Choroid plexus epithelial cell (primary cell): ENCODE data around the gene OLFM2.

Source experiments
- DNase-seq: peaks from one replicate; pipeline ENCODE4 v3.0.0-alpha.2; 2010; ENCODE audit warnings: low read depth
- H3K4me3 ChIP-seq: 2 replicates; pipeline ENCODE4 v1.5.1; 2011; ENCODE audit warnings: low read depth, mild to moderate bottlenecking, control low read depth, low read length, moderate library complexity
- TF ChIP-seq, protein P1 (sequence below): conservative IDR thresholded peaks from 2 replicates; pipeline ENCODE4 v1.5.1; 2011; ENCODE audit warnings: low read depth, mild to moderate bottlenecking, control low read depth, inconsistent platforms, low read length, moderate library complexity

OLFM2 gene

DNA sequence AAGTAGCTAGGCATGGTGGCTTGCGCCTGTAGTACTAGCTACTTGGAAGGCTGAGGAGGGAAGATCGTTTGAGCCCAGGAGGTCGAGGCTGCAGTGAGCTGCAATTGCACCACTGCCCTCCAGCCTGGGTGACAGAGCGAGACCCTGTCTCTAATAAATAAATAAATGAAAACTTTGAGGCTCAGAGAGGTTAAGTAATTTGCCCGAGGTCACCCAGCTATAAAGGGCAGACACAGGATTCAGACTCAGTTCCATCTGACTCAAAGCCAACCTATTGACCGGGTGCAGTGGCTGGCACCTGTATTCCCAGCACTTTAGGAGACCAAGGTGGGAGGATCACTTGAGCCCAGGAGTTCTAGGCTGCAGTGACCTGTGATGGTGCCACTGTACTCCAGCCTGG is 7.4 kb upstream of the OLFM2 start:
- no peak for DNase-seq
- TF ChIP-seq, protein P1, sequence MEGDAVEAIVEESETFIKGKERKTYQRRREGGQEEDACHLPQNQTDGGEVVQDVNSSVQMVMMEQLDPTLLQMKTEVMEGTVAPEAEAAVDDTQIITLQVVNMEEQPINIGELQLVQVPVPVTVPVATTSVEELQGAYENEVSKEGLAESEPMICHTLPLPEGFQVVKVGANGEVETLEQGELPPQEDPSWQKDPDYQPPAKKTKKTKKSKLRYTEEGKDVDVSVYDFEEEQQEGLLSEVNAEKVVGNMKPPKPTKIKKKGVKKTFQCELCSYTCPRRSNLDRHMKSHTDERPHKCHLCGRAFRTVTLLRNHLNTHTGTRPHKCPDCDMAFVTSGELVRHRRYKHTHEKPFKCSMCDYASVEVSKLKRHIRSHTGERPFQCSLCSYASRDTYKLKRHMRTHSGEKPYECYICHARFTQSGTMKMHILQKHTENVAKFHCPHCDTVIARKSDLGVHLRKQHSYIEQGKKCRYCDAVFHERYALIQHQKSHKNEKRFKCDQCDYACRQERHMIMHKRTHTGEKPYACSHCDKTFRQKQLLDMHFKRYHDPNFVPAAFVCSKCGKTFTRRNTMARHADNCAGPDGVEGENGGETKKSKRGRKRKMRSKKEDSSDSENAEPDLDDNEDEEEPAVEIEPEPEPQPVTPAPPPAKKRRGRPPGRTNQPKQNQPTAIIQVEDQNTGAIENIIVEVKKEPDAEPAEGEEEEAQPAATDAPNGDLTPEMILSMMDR = no peak
- H3K4me3 ChIP-seq = no peak overlapping the region

DNA sequence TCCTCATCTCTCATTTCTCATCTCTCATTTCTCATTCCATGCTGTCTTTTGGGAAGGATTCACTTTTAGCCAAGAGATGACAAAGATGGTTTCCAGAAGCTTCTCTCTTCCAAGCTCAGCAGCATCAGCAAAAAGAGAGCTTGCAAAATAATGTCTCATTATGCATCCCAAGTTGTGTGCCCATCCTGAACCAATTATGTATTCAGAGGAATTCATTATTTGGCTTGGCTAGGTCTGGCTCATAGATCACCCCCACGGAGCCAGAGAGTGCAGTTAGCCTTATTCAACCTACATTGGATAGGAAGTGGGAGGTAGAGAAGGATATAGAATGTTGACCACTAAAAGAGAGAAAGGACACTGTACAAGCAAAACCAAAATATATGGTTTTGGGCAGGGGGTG is 5.4 kb upstream of the OLFM2 start:
- no peak for DNase-seq
- TF ChIP-seq, protein P1 = no peak
- H3K4me3 ChIP-seq = no peak overlapping the region

DNA sequence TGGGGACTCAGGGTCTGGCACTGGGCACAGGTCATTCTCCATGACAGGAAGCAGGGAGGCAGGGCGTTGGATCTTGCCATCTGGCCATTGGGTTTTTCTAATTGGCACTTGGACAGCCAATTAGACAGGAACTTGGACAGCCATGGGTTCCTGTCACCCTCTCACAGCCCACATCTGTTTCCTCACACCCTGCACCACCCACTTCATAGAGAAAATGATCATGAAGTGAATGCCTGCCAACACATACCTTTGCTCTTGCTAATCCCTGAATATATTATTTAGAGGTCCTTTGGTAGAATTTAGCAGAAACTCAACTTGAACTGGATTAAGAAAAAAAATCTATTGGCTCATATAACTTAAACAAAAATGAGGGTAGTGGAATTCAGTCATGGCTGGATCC is 4.9 kb upstream of the OLFM2 start:
- TF ChIP-seq, protein P1 = no peak
- H3K4me3 ChIP-seq = no peak overlapping the region
- DNase-seq = no peak

DNA sequence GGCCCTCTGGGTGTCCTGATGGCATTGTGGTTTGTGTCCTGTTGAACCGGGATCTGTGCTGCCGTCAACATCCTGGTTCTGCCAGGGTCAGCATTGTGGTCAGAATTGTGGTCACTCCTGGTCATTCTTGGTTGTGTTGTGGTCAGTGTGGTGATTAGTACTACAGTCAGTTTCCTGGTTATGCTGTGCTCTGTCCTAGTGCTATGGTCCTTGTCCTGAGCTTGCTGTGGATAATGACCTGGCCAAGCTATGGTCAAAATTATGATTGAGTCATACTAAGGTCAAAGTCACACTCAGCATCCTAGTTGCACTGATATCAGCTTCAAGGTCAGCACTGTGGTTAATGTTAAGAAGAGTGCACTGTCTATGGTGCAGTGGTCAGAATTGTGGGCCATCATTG is 4.5 kb upstream of the OLFM2 start:
- no peak overlapping the region for H3K4me3 ChIP-seq
- TF ChIP-seq, protein P1 = no peak
- no peak for DNase-seq

DNA sequence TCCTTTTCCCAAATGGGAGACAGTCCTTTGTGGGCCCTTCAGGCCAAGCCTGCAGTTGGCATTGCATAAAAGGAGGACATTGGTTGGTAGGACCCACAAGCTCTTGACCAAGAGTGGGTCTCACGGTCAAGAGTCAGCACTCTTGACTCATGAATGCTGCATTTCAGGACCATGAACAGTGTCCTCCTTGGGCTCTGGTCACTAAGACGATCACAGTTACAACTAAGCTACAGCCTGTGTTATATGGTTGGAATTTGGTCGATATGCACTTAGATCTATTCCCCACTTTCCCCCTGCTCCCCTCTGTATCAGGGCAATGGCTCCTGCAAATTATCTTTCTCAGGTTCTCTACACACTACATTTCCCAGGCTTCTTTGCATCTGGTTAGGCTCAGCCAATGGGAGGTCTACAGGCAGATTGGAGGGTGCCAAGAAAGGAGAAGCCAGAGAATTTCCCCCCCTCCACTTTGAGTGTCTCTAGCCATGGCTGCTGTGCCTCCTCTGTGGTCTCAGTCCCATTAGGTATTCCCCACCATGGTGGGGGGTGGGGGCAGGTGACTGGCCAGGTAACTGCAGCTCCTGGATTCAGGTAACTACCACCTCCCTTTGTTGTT is 3.1 kb upstream of the OLFM2 start:
- peak; percentile 48 for DNase-seq
- H3K4me3 ChIP-seq = no peak overlapping the region
- TF ChIP-seq, protein P1 = no peak

DNA sequence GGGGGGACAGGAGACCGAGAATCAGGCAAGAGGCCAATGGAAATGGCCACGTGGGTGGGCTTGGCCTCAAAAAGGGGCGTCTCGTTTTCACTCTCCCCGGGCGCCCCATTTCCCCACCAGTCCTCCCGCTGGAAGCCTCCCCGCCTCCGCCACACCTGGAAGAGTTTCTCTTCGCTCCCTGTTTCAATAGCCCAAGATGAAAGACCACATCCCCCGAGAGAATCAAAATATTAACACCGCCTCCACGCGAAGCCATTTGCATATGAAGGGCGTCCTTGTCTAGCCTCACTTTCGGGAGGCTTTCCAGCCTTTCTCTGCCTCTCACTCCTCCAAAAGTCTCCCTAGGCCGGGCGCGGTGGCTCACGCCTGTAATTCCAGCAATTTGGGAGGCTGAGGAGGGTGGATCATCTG is 691 bp upstream of the OLFM2 start:
- no peak for DNase-seq
- TF ChIP-seq, protein P1 = no peak
- no peak overlapping the region for H3K4me3 ChIP-seq
